GM18870 (cell line): ENCODE measurements around the gene TMEM253.

ENCODE experiments used
- ATAC-seq: cut with Tn5 transposase; IDR thresholded peaks from one replicate; pipeline ENCODE4 v1.9.1; 2021; ENCODE audit warnings: moderate library complexity; ENCODE audit not compliant: unreplicated experiment

The TMEM253 gene

DNA sequence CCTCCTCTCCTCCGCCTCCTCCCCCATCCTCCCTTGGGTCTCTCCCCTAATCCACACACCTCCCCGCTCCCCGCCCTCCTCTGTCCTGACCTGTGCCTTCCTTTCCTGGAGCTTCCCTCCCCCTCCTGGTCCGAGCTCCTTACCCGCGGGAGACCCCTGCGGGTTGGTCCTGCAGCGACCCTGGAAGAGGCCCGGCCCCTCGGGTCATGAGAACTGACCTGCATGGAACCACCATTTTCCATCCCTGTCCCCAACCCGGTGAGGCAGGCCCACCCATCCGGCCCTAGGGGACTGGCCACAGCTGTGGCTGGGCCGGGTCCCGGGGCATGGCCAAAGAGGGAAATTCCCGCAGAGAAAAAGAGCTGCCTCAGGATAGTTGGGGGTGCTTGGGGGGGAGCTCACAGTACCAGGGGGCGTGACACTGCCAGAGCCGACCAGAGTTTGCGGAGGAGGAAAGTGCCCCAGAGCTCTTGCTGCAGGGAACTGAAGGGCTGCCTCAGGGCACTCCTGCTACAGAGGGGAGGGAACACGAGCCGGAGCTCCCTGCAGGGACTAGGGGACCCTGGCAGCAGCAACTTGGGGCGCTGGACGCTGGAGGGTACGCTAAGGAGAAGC lies 30.1 kb upstream of the TMEM253 start:
- peak; percentile 4 for ATAC-seq

DNA sequence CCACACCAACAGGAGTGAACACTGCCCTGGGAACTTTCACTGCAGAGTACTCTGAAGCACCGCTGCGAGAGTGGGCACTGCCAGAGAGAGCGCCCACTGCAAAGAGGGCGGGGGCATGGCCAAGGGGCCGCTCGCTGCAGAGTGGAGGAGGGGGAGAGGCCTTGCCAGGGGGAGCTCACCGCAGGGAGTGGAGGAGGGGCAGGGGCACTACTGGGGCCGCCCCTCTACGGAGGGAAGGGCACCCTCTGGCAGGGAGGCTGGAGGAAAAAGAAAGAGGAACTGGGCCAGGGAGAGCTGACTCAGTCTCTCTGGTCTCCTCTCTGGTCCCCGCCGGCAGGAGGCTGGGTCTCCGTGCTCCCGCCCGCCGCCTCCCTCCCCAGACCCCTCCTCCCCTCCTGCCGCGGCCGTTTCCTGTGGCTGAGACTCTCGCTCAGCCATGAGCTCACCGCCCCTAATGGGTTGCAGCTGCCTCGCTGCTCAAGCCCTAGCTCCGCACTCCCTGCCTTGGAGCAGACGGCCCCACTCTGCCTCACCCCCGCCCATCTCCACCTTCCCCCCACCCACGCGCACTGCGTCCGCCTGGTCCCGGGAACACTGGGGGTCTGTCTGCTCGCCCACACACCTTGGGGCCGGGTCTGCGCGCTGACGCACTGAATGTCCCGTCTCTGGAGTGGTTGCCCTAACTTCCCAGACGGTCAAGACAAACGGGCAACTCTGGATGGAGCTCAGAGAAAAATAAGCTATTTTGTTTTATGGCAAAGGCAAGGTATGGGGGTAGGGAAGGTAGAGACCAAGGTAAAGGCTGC lies 29.4 kb upstream of the TMEM253 start:
- peak; percentile 75 for ATAC-seq

GRCh38 chr14:21072031-21072473 lies 28.8 kb upstream of the TMEM253 start:
- ATAC-seq = no peak

DNA sequence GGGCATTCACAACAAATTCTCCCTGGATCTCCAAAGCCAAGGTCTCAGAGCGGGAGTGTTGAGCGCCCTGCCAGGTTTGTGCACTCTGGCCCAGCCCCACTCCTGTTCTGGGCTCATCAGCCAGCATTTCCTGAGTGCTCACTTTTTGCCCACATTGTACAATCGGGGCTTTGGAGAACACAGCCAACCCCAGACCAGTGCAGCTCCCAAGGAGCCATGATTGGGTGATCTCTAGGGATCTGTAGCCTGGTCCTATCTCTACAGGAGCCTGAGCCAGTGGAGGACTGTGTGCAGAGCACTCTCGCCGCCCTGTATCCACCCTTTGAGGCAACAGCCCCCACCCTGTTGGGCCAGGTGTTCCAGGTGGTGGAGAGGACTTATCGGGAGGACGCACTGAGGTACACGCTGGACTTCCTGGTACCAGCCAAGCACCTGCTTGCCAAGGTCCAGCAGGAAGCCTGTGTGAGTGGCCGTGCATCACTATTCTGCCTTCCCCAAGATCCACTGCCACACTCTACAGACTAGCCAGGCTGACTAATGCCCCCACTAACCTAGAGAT lies 28.0 kb upstream of the TMEM253 start:
- ATAC-seq = no peak

- no peak for ATAC-seq
These were observed 26.9 kb upstream of the TMEM253 start for GRCh38 chr14:21073921-21074320.

DNA sequence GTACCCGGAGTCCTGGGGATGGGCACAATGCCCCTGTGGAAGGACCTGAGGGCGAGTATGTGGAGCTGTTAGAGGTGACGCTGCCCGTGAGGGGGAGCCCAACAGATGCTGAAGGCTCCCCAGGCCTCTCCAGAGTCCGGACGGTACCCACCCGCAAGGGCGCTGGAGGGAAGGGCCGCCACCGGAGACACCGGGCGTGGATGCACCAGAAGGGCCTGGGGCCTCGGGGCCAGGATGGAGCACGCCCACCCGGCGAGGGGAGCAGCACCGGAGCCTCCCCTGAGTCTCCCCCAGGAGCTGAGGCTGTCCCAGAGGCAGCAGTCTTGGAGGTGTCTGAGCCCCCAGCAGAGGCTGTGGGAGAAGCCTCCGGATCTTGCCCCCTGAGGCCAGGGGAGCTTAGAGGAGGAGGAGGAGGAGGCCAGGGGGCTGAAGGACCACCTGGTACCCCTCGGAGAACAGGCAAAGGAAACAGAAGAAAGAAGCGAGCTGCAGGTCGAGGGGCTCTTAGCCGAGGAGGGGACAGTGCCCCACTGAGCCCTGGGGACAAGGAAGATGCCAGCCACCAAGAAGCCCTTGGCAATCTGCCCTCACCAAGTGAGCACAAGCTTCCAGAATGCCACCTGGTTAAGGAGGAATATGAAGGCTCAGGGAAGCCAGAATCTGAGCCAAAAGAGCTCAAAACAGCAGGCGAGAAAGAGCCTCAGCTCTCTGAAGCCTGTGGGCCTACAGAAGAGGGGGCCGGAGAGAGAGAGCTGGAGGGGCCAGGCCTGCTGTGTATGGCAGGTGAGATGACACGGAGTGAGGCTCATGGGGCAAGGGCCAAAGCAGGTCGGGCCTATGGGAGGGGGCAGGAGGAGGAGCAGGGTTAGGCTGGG lies 26.2 kb upstream of the TMEM253 start:
- no peak for ATAC-seq

- no peak for ATAC-seq
These were observed 25.0 kb upstream of the TMEM253 start for GRCh38 chr14:21075719-21076437.

DNA sequence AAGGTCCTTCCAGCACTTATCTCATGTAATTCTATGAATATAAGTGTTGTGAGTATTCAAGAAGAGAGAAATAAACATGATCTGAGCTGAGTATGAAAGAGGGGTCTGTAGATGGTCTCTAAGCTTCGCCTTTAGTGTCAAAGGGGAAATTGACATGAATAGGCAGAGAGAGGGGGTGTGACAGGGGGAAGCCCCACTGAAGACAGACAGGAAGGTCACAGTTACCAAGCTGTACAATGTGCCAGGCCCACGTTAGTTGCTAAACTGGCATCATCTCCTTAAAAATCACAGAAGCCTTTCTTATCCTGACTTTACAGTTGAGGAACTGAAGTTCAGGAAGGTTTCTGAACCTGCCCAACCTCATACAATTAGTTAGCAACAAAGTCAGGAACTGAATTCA lies 23.2 kb upstream of the TMEM253 start:
- no peak for ATAC-seq

DNA sequence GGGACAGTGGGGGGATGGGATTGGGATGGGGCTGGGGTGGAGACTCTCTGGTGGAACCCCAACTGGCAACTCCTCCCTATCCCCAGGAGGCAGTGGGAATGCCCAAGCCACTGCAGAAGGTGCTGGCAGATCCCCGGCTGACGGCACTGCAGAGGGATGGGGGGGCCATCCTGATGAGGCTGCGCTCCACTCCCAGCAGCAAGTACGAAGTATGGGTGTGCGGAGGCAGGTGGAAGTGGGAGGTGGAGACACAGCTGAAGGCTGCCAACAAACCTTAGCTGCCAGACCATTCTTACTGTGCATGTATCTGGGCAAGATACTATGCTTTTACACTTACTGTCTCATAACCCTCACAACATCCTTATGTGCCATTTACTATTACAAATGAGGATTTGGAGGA lies 22.6 kb upstream of the TMEM253 start:
- ATAC-seq = no peak

- no peak for ATAC-seq
These were observed 22.1 kb upstream of the TMEM253 start for GRCh38 chr14:21078726-21079125.

DNA sequence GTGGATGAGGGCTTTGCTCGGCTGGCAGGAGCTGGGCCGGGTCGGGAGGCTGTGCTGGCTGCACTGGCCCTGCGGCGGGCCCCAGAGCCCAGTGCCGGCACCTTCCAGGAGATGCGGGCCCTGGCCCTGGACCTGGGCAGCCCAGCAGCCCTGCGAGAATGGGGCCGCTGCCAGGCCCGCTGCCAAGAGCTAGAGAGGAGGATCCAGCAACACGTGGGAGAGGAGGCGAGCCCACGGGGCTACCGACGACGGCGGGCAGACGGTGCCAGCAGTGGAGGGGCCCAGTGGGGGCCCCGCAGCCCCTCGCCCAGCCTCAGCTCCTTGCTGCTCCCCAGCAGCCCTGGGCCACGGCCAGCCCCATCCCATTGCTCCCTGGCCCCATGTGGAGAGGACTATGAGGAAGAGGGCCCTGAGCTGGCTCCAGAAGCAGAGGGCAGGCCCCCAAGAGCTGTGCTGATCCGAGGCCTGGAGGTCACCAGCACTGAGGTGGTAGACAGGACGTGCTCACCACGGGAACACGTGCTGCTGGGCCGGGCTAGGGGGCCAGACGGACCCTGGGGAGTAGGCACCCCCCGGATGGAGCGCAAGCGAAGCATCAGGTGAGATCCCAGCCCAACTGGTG lies 19.2 kb upstream of the TMEM253 start:
- no peak for ATAC-seq

GRCh38 chr14:21083565-21084325 lies 17.1 kb upstream of the TMEM253 start:
- ATAC-seq = no peak

DNA sequence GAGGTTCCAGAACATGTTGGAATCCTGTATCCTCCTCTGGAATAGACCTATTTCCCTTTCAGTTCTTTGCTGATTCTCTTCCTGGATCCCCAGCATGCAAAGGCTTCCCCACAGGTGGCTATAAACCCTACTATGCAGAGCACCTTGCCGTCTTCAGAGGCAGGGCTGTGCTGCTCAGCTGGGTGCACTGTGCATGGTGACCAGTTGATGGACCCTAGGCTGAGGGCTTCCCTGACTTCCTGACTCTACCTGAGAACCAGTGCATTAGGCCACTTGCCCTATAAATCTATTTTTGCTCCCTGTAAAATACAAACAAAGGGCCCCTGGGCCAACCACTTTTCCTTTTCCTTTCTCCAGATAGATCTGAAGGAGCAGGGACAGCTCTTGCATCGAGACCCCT lies 16.5 kb upstream of the TMEM253 start:
- ATAC-seq = no peak

DNA sequence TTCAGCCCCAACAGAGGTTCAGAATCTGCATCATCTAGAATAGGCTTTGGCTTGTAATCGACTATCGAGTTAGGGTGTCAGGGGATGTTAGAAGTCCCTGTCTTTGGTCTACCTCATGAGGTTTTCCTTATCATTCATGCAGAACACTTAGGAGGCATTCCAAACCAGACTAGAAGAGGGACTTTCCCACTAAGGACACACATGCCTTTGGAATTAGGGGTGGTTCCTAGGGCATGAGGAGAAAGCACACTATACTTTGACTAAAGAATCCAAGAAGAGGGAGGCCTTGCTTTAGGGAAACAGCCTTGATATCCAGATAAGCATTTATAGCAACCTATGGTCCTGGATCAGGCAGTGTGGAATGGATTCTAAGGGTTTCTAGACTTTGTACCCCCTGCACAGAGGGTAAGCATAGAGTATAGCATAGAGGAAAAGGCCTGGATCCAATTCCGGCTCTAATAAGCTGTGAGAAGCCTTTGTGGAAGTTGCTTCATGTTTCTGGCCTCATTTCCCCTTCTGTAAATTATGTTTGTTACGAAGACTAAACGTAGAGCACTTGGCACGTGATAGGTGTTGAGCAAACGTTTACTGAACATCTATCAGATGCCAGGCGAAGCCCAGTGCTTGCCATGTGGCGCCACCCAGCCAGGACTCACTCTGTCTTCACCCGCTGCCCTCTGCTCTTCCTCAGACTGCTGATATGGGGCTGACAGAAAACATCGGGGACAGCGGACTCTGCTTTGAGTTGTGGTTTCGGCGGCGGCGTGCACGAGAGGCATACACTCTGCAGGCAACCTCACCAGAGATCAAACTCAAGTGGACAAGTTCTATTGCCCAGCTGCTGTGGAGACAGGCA lies 15.6 kb upstream of the TMEM253 start:
- no peak for ATAC-seq

- no peak for ATAC-seq
These were observed 14.0 kb upstream of the TMEM253 start for GRCh38 chr14:21086908-21087293.

DNA sequence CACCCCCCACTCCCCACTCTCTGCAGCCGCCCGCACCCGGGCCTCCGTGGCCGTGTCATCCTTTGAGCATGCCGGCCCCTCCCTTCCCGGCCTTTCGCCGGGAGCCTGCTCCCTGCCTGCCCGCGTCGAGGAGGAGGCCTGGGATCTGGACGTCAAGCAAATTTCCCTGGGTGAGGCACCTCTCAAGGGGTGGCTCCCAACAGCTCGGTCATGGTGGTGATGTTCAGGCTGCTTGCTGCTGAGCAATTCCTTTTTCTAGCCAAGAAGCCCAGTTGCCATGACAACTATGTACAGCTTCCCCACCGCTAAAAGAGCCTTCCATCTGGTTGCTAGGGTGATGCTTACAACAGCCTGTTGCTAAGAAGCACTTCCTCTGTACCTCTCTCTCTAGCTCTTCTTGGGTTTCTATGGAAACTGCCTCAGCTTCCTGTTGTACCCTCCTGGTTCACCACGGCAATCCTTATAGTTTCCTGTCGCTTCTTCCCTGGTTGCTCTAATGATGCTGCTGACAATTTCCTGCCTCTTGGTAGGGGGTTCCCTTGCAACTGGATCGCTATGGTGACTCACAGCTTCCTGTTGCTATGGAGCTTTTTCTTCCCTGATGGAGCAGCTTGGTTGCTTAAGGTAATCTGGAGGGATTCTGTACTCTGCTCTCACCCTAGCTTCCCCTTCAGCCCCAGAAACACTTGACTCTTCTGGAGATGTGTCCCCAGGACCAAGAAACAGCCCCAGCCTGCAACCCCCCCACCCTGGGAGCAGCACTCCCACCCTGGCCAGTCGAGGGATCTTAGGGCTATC lies 13.4 kb upstream of the TMEM253 start:
- no peak for ATAC-seq

DNA sequence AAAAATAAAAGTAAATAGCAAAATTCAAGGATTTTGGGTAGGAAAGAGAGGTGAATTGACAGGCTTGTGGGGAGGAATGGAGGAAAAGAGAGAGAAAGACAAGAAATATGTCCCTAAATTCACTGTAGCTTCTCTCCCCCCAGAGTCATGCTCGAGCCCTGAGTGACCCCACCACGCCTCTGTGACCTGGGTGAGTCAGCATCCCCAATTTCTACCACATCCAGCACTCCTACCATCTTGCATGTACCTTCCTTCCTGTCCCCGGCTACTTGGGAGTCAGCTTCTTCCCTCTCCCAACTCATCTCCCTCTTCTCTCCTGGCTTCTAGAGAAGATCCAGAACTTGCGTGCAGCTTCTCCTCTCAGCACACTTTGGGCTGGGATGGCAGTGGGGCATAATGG lies 12.2 kb upstream of the TMEM253 start:
- ATAC-seq = no peak

GRCh38 chr14:21089271-21089670 lies 11.6 kb upstream of the TMEM253 start:
- no peak for ATAC-seq
